Stomach (tissue), 4 donors: ENCODE results near the gene CREBL2.

ENCODE experiments used
- POLR2A ChIP-seq, 4 donors: fragments of 450-650 bp; IDR thresholded peaks; one replicate each; pipeline ENCODE4 v1.6.1; 2016; ENCODE audit warnings: antibody characterized with exemption in 4 of 4, control low read depth in 2 of 4, mild to moderate bottlenecking in 1 of 4, moderate library complexity in 1 of 4
- TF ChIP-seq, protein P1 (sequence below), 7 experiments: fragments of 450-650 bp in 4 of 7; fragments of 200-600 bp in 3 of 7; sonication (generic) in 3 of 7; IDR thresholded peaks; one replicate each; pipeline ENCODE4 v1.5.1; 2016 to 2019; ENCODE audit warnings: antibody characterized with exemption in 7 of 7, control low read depth in 2 of 7, mild to moderate bottlenecking in 1 of 7

DNA sequence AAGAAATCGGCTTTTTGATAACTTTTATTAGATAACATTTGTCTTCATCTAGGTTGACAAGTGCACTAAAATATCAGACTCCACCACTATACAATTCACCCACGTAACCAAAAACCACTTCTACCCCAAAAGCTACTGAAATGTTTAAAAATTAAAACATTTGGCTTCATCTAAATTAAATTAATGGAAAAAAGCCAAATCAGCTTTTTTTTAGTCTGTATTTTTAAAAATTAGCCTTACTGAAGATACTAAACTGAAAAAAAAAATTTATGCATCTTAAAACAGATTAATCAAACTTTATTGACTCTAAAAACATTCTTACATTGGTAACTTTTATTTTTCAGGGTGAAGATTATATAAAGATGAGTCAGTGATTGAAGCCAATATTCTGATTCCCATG, 30.0 kb downstream of the CREBL2 start:
- TF ChIP-seq, protein P1, sequence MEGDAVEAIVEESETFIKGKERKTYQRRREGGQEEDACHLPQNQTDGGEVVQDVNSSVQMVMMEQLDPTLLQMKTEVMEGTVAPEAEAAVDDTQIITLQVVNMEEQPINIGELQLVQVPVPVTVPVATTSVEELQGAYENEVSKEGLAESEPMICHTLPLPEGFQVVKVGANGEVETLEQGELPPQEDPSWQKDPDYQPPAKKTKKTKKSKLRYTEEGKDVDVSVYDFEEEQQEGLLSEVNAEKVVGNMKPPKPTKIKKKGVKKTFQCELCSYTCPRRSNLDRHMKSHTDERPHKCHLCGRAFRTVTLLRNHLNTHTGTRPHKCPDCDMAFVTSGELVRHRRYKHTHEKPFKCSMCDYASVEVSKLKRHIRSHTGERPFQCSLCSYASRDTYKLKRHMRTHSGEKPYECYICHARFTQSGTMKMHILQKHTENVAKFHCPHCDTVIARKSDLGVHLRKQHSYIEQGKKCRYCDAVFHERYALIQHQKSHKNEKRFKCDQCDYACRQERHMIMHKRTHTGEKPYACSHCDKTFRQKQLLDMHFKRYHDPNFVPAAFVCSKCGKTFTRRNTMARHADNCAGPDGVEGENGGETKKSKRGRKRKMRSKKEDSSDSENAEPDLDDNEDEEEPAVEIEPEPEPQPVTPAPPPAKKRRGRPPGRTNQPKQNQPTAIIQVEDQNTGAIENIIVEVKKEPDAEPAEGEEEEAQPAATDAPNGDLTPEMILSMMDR (IDR thresholded peaks at IDR 0.05) = no peak
- TF ChIP-seq POLR2A (IDR thresholded peaks at IDR 0.05) = no peak
